Measurements from ENCODE around the gene PCNT. TPM values are rescaled to one million over a fixed set of nuclear protein-coding genes. Genes with fewer than 3 reads are reported as not detected.

PCNT gene
- total and polyA plus RNA-seq, 9 of the 15 experiments (the other 6 are each of a cell fraction or from before 2014, with no cell fraction given) = 9.1 to 53.5 (median 31.3) TPM

GRCh38 chr21:46317710-46318463 is 6.1 kb upstream of the PCNT start:
- Histone ChIP-seq H3K4me2 (ENCODE audit: insufficient read depth, low read length) (no peak overlapping the region), H3K27me3 (ENCODE audit: control insufficient read depth in 2 of 2, insufficient read depth in 2 of 2, low read length in 2 of 2) (no peaks in the 10 kb centered on the region), H3K27ac (ENCODE audit: extremely low read depth, low read depth, low read length) (no peak overlapping the region), H3K36me3 (ENCODE audit: control insufficient read depth, insufficient read depth, low read length) (peaks cover 65% of the 10 kb centered on the region), H3K79me2 (ENCODE audit: control insufficient read depth, insufficient read depth, low read length) (peaks cover 40% of the 10 kb centered on the region), H4K20me1 (replicated peaks; ENCODE audit: control insufficient read depth, insufficient read depth, low read length) (peaks cover 26% of the 10 kb centered on the region), H3K4me3 (no peak overlapping the region), H3K9ac (ENCODE audit: insufficient read depth in 1 of 2, low read depth in 2 of 2, low read length in 2 of 2) (peak overlapping the region in 1 of 2 experiments; percentile 57; a peak in 2 of 4 replicates), H2AFZ (ENCODE audit: low read depth, low read length) (no peak overlapping the region), H3K9me1 (ENCODE audit: control insufficient read depth, insufficient read depth, low read length) (no peaks in the 10 kb centered on the region), H3K9me3 (replicated peaks; ENCODE audit: control insufficient read depth, insufficient read depth, low read depth, low read length) (no peaks in the 10 kb centered on the region), H3K4me1 (replicated peaks in 1 of 2; ENCODE audit: control insufficient read depth in 2 of 2, insufficient read depth in 2 of 2, low read length in 2 of 2) (peaks cover 27 to 56% of the 10 kb centered on the region in 2 experiments; a peak in 4 of 5 replicates)
- CTCF ChIA-PET (ENCODE audit: low intra/inter-chr PET ratio) = no interaction called here
- in situ Hi-C loops (cut with MboI) (no loop called here), intact Hi-C loops (cut with micrococcal nuclease) (no loop called here)
- peak; percentile 72 for TF ChIP-seq POLR2G (IDR thresholded peaks at IDR 0.05; ENCODE audit: low read depth, low read length)
- peak; percentile 11; the same call in 1 of the 2 replicates for TF ChIP-seq POLR2AphosphoS2 (IDR thresholded peaks at IDR 0.05; ENCODE audit: low read length)
- TF ChIP-seq FOXK1 (CRISPR knock-in tag; IDR thresholded peaks at IDR 0.05; ENCODE audit: borderline replicate concordance) = no peak
- no peak for TF ChIP-seq ZNF165 (CRISPR knock-in tag; IDR thresholded peaks at IDR 0.05; ENCODE audit: borderline replicate concordance)
- TF ChIP-seq CBX5 (IDR thresholded peaks at IDR 0.05; ENCODE audit: borderline replicate concordance, low read depth) = no peak
- no peak for TF ChIP-seq NR1H2 (CRISPR knock-in tag; IDR thresholded peaks at IDR 0.05)
- no peak for TF ChIP-seq ARID2 (IDR thresholded peaks at IDR 0.05)
- TF ChIP-seq PYGO2 (tag; IDR thresholded peaks at IDR 0.05) = no peak
- no peak for ATAC-seq
- no TSS peak for BruUV-seq (replicated peaks)
- DNase-seq (ENCODE audit: extremely low read depth in 1 of 4, low spot score in 3 of 4) = no peak
- WGBS (ENCODE audit: insufficient coverage, low coverage, missing lambda C conversion rate) = 90% methylated on average over 18 of the region's 20 CpGs
- FAIRE-seq = no peak
- POLR2A ChIA-PET = interaction anchor here (1.2 to 2.5 kb wide), 2 partner anchors 17 to 145 kb away, joined by 4 to 9 read pairs; no protein-coding TSS in a partner anchor
